Gastrocnemius medialis (tissue), 4 donors: ENCODE data around the gene FMC1.

Source experiments
- POLR2A ChIP-seq, 2 donors: fragments of 450-650 bp; IDR thresholded peaks; one replicate each; pipeline ENCODE4 v1.6.1; 2017; ENCODE audit warnings: antibody characterized with exemption in 2 of 2, mild to moderate bottlenecking in 2 of 2, moderate library complexity in 2 of 2
- TF ChIP-seq, protein P1 (sequence below), 5 experiments: fragments of 450-650 bp in 3 of 5; fragments of 200-600 bp in 2 of 5; sonication (generic) in 2 of 5; IDR thresholded peaks in 4 of 5; conservative IDR thresholded peaks in 1 of 5; 1 replicate in 4 of 5; 2 replicates in 1 of 5; pipeline ENCODE4 v1.5.1; 2016 to 2019; ENCODE audit warnings: antibody characterized with exemption in 5 of 5, mild to moderate bottlenecking in 3 of 5, moderate library complexity in 3 of 5

DNA sequence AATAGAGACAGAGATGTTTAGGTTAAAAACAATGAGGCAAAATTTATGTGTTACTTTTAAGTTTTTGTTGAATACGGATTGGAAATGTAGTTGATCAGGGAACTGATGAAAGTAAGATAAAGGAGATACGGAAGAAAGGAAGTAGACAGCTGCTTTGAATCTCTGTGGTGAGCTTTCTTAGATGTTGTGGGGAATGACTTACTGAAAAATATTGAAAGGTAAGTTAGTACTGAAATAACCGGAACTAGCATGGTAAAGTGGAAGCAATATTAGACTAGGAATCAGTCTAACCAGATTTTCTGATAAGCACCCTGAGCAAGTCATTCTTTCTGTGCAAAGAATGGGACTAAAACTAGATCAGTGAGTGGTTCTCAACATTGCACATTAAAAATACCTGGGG, 53.4 kb downstream of the FMC1 start:
- TF ChIP-seq POLR2A (IDR thresholded peaks at IDR 0.05), result no peak
- TF ChIP-seq, protein P1, sequence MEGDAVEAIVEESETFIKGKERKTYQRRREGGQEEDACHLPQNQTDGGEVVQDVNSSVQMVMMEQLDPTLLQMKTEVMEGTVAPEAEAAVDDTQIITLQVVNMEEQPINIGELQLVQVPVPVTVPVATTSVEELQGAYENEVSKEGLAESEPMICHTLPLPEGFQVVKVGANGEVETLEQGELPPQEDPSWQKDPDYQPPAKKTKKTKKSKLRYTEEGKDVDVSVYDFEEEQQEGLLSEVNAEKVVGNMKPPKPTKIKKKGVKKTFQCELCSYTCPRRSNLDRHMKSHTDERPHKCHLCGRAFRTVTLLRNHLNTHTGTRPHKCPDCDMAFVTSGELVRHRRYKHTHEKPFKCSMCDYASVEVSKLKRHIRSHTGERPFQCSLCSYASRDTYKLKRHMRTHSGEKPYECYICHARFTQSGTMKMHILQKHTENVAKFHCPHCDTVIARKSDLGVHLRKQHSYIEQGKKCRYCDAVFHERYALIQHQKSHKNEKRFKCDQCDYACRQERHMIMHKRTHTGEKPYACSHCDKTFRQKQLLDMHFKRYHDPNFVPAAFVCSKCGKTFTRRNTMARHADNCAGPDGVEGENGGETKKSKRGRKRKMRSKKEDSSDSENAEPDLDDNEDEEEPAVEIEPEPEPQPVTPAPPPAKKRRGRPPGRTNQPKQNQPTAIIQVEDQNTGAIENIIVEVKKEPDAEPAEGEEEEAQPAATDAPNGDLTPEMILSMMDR (IDR thresholded peaks at IDR 0.05 in 4 of 5, conservative IDR thresholded peaks at IDR 0.05 in 1 of 5), result no peak
